ENCODE measurements around the gene CDK10.

- TF ChIP-seq CTCF (conservative IDR thresholded peaks at IDR 0.05), result no peak
- no peak for TF ChIP-seq ZFX (IDR thresholded peaks at IDR 0.05)
Observed at GRCh38 chr16:89716493-89716892, 30.0 kb downstream of the CDK10 start.

Measured in C4-2B (cell line).